HG03135 (cell line): ENCODE results near the gene PID1.
A peak's percentile ranks its signal among the peaks of the same experiment; 100 is the strongest.

Experiments
- ATAC-seq: cut with Tn5 transposase; IDR thresholded peaks from one replicate; pipeline ENCODE4 v1.9.1; 2021; ENCODE audit warnings: mild to moderate bottlenecking, moderate library complexity; ENCODE audit not compliant: unreplicated experiment

The PID1 gene

GRCh38 chr2:229127471-229127870 lies 143.6 kb downstream of the PID1 start:
- no peak for ATAC-seq

GRCh38 chr2:229126066-229126465 lies 145.0 kb downstream of the PID1 start:
- ATAC-seq, result no peak

GRCh38 chr2:229124136-229124535 lies 147.0 kb downstream of the PID1 start:
- ATAC-seq, result no peak

GRCh38 chr2:229118927-229119326 lies 152.2 kb downstream of the PID1 start:
- ATAC-seq, result peak; percentile 74

GRCh38 chr2:229118336-229118735 lies 152.8 kb downstream of the PID1 start:
- ATAC-seq, result no peak

GRCh38 chr2:229111744-229112143 lies 159.3 kb downstream of the PID1 start:
- ATAC-seq, result no peak

GRCh38 chr2:229109195-229109594 lies 161.9 kb downstream of the PID1 start:
- ATAC-seq, result no peak

- ATAC-seq, result no peak
These were observed 163.5 kb downstream of the PID1 start for GRCh38 chr2:229107601-229108000.

GRCh38 chr2:229104974-229105387 lies 166.1 kb downstream of the PID1 start:
- ATAC-seq, result no peak

GRCh38 chr2:229104025-229104424 lies 167.1 kb downstream of the PID1 start:
- no peak for ATAC-seq

GRCh38 chr2:229101314-229101713 lies 169.8 kb downstream of the PID1 start:
- ATAC-seq, result no peak

GRCh38 chr2:229099231-229099630 lies 171.9 kb downstream of the PID1 start:
- no peak for ATAC-seq

- ATAC-seq, result no peak
These were observed 172.3 kb downstream of the PID1 start for GRCh38 chr2:229098801-229099200.

- no peak for ATAC-seq
These were observed 174.5 kb downstream of the PID1 start for GRCh38 chr2:229096409-229097066.

- no peak for ATAC-seq
These were observed 175.6 kb downstream of the PID1 start for GRCh38 chr2:229095472-229095871.

GRCh38 chr2:229090225-229090624 lies 180.9 kb downstream of the PID1 start:
- no peak for ATAC-seq

- ATAC-seq, result no peak
These were observed 181.3 kb downstream of the PID1 start for GRCh38 chr2:229089776-229090175.

- no peak for ATAC-seq
These were observed 182.0 kb downstream of the PID1 start for GRCh38 chr2:229088966-229089700.

- no peak for ATAC-seq
These were observed 182.6 kb downstream of the PID1 start for GRCh38 chr2:229088517-229088913.

- no peak for ATAC-seq
These were observed 183.1 kb downstream of the PID1 start for GRCh38 chr2:229087843-229088516.

GRCh38 chr2:229087267-229087666 lies 183.8 kb downstream of the PID1 start:
- ATAC-seq, result no peak

- ATAC-seq, result no peak
These were observed 185.6 kb downstream of the PID1 start for GRCh38 chr2:229085439-229085838.
